Stimulated activated CD4-positive, alpha-beta T cell treated with anti-CD3 and anti-CD28 coated beads, Interleukin-4, amount 100 ng/mL, for 1 hour (primary cell): Measurements from ENCODE around the gene UNC13C.

ENCODE experiments used
- DNase-seq: peaks from one replicate; pipeline ENCODE4 v3.0.0-alpha.2; 2020

The UNC13C gene

DNA sequence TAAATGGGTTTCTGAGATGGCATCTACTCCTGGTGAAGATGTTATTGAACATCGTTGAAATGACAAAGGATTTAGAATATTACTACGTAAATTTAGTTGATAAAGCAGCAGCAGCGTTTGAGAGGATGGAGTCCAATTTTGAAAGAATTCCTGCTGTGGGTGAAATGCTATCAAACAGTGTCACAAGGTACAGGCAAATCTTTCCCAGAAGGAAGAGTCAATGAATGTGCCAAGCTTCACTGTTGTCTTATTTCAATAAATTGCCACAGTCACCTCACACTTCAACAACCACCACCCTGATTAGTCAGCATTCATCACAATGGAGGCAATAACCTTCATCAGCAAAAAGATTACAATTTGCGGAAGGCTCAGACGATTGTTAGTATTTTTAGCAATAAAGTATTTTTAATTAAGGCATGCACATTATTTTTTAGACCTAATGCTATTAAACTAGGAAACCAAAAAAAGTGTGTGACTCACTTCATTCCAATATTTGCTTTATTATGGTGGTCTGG lies 142.8 kb downstream of the UNC13C start:
- no peak for DNase-seq

GRCh38 chr15:54127574-54127973 lies 149.3 kb downstream of the UNC13C start:
- DNase-seq: no peak

DNA sequence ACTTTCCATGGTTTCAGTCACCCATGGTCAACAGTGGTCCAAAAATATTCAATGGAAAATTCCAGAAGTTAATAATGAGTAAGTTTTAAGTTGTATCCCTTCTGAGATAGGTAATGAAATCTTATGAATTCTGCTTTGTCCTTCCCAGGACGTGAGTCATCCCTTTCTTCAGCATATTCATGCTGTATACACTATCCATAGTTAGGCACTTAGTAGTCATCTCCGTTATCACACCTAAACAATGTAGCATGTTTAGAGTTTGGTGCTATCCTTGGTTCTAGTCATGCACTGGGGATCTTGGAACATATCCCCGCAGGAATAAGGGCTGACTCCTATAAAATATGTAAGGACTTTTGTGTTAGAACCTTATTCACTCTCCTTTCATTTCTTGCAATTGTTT lies 153.2 kb downstream of the UNC13C start:
- no peak for DNase-seq

- no peak for DNase-seq
Measured at GRCh38 chr15:54149115-54149531, 170.9 kb downstream of the UNC13C start.

GRCh38 chr15:54150255-54150654 lies 172.0 kb downstream of the UNC13C start:
- DNase-seq: no peak

DNA sequence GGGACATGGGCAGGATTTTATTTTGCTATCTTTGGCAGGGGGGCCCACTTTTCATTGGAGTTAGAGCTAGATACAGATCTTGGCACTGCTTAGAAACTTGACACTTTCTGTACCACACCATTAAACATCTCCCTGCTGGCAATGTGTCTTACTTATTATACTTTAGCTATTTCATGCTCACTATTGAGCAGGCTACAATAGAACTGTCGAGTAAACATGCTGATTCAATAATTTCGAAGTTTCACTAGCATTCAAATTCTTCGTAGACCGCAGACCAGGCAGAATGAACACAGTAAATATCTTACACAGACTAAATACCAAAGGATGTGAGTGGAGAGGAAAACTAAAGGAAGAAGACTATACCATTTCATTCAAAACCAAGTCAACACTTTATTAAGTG lies 180.8 kb downstream of the UNC13C start:
- no peak for DNase-seq

DNA sequence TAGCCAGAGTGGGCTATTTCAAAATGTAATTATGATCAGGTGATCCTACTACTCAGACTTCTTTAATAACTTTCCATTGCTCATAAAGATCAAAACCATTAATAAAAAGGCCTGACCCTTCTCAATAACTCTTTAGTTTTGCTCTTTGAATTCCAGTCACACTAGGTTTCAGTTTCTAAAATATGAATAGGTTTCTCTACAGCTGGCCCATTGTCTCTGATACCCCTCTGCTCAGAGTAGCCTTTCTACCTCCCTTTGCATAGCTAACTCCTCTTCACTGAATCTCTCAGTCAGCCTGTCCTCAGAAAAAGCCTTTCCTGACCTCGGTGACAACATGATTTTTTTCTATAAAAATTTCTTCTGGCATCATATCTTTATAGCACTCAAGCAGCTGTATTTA lies 209.1 kb downstream of the UNC13C start:
- DNase-seq: no peak

- DNase-seq: no peak
Measured at GRCh38 chr15:54197995-54198394, 219.8 kb downstream of the UNC13C start.

DNA sequence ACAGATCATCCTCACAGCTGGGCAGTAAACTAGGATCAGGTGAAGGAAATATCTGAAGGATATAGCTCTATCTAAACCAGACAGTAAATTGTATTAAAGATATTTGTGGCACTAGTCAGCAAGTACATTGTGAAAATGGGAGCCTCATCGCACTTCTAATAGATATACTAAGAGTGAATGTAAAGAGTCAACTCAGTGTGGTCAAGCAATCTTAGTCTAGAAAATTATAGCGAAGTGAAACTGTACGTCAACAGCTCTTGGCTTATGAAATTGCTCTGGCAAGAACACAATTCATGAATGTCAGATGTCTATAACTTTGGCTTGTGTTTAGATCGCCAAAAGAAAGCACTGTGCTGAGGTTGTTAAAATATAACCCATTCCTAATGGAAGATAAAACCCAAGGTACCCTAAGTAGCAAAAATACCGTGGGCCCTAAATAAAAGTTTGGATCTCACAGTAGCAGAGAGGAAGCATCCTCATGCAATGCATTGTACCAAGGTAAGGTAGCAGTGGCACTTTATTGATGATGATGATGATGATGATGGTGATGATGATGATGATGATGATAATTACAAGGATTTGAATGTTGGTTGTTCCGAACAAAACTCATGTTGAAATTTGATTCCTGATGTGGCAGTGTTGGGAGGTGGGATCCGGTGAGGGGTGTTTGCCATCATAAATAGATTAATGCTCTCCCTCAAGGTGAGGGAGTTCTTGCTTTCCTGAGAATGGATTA lies 228.5 kb downstream of the UNC13C start:
- DNase-seq: no peak

DNA sequence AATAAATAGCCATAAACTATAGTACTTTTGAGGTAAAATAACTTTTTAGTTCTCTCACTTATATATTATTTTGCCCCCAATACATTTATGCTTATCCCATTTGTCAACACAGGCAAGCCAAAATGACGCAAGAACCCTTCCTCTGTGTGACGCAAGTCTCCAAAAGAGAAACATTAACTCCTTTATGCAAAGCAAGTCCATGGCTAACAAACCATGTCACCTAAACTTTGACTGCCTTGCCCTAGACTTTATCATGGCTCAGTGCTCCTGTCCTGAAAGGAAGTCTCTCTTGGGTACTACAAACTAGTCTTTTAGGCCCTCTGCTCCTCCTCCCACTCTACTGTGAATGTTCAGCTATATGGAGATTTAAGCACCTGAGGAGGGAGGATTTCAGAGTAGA lies 230.5 kb downstream of the UNC13C start:
- DNase-seq: no peak

DNA sequence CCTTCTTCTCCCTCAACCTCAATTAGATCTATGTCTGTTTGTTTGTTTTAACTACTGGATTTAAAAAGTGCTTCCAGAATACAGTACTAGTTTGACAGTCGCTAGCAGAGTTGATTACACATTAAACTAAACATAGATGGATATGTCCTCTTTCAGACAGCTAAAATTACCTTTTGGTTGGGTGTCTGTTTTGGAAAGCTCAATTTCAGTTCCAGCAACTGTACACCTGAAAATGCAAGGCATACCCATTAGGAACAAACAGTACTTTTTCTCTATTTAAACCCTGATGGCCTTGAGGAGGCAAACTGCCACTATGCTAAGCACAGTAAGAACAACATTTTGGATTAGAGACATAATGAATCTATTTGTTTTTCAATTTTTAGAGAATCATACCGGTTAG lies 234.4 kb downstream of the UNC13C start:
- no peak for DNase-seq

GRCh38 chr15:54226455-54226854 lies 248.2 kb downstream of the UNC13C start:
- DNase-seq: no peak

- DNase-seq: no peak
Measured at GRCh38 chr15:54227569-54227968, 249.3 kb downstream of the UNC13C start.

GRCh38 chr15:54250326-54250725 lies 272.1 kb downstream of the UNC13C start:
- no peak for DNase-seq

DNA sequence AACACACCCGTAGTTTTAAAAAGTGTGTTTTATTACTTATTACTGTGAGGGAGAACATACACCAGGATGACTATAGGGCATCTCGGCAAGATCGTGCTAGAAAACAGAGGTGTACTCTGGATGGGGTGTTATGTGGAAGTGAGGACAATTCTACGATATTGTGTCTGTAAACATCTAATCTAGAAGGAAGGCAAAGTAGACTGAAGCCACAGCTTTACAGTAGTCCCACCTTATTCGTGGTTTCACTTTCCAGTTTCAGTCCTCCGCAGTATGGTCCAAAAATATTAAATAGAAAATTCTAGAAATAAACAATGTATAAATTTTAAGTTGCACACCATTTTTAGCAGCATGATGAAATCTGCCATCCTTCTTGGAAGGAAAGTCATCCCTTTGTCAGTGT lies 277.9 kb downstream of the UNC13C start:
- no peak for DNase-seq

- no peak for DNase-seq
Measured at GRCh38 chr15:54273928-54274327, 295.7 kb downstream of the UNC13C start.

- DNase-seq: no peak
Measured at GRCh38 chr15:54277834-54278233, 299.6 kb downstream of the UNC13C start.

- DNase-seq: no peak
Measured at GRCh38 chr15:54280726-54281125, 302.5 kb downstream of the UNC13C start.

DNA sequence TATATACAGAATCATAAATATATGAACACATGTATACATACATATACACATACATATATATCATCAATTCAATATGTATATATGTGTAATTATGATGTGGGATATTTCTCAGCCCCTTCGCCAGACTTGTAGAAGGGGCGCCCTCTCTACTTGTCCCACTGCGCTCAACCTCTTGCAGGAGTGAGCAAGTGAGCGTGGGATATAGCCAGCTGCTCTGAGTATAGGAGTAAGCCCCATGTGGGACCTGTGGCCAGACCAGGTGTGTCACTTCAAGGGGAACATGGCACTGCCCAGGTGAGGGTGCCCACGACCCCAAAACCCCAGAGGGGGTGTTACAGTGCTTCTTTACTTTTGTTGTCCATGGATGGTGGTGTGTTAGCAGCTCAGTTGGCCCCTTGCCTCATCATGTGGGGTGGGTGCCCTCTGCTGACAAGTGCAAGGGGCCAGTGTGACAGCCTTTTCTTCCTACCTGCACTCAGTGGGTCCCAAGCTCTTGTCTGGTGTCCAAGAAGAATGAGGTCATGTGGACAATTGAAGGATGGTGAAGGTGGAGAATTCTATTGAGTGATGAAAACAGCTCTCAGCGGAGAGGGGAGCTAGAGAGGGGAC lies 304.1 kb downstream of the UNC13C start:
- no peak for DNase-seq

- no peak for DNase-seq
Measured at GRCh38 chr15:54288049-54288448, 309.8 kb downstream of the UNC13C start.

DNA sequence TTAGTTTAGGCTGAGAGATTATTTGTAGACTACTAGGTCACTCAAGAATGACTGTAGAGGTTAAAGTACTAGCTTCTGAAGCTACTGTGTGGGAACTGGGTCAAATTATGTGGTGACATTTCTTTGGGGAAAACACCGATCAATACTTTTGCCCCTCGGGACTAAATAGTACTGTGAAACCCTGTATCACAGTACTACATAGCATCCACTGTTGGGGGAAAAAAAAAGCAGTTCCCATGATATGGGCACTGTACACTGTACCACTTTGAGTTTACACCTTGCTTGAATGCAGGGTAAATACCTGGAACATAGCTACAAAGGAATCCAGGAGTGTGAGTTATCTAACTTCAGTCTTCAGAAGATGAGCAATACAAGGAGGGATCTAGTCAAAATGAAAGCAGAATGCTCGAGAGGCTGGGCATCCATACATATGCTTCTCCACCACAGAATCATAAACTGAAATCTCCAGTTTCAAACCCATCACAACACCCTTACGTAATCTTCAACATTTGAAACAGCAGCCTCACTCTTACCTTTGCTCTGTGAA lies 311.4 kb downstream of the UNC13C start:
- no peak for DNase-seq

DNA sequence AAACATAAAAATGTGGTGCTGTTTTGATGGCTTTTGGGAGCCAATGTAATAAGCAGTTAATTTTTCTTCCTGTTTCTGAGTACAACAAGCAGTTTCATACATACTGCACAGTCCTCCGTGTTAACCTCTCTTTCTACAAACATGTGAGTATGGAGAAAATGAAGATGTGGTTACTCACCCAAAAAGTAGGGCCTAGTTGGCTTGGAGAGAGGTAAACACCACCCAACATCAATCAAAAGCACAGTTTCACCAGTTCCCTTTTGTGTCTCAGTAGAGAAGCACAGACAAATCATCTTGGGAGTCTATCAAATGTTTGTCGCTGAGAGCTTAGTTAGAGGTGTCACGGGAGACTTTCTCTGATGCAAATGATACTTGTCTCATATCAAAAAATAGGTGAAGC lies 320.2 kb downstream of the UNC13C start:
- DNase-seq: no peak

- no peak for DNase-seq
Measured at GRCh38 chr15:54304321-54304720, 326.1 kb downstream of the UNC13C start.

DNA sequence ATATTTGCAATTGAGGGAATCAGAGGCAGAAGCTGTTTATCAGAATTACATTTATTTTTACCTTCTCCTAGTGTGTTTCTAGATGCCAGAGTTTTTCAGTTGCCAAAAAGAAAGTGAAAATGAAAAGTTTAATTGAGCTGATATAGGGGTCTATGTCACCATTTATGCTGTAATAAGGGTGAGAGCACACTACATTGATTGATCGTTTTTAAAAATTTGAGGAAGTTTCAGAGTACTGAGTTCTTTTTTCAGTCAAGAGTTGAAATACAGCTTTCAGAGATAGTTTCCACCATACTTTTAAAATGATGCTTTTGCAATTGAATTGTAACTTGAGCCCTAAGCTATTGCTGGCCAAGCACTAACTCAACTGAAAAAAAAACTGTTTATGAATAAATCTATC lies 326.9 kb downstream of the UNC13C start:
- DNase-seq: no peak
